ENCODE measurements around the gene PGR.

PGR gene

DNA sequence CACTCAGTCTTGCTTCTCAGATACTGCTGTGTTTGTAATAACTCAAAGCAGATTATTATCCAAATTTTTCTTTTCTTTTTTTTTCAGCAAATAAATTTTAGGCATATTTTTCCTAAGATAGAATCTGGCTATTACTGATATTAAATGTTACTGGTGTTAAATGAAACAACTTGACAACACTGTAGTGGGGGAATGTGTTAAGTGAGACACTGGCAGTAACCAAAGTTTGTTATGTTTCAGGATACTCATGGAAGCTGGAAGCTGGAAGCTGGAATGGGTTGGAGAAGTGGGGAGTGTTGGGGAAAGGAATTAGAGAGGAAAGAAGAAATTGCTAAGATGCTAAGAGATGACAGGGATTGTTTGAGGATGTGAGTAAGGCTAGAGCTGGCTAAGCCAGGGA, 24.9 kb downstream of the PGR start:
- no peak overlapping the region for H3K4me3 ChIP-seq (ENCODE audit: low read depth, low read length)
- TF ChIP-seq, protein P1, sequence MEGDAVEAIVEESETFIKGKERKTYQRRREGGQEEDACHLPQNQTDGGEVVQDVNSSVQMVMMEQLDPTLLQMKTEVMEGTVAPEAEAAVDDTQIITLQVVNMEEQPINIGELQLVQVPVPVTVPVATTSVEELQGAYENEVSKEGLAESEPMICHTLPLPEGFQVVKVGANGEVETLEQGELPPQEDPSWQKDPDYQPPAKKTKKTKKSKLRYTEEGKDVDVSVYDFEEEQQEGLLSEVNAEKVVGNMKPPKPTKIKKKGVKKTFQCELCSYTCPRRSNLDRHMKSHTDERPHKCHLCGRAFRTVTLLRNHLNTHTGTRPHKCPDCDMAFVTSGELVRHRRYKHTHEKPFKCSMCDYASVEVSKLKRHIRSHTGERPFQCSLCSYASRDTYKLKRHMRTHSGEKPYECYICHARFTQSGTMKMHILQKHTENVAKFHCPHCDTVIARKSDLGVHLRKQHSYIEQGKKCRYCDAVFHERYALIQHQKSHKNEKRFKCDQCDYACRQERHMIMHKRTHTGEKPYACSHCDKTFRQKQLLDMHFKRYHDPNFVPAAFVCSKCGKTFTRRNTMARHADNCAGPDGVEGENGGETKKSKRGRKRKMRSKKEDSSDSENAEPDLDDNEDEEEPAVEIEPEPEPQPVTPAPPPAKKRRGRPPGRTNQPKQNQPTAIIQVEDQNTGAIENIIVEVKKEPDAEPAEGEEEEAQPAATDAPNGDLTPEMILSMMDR (IDR thresholded peaks at IDR 0.05; ENCODE audit: borderline replicate concordance, insufficient read depth, low read depth, low read length): no peak

DNA sequence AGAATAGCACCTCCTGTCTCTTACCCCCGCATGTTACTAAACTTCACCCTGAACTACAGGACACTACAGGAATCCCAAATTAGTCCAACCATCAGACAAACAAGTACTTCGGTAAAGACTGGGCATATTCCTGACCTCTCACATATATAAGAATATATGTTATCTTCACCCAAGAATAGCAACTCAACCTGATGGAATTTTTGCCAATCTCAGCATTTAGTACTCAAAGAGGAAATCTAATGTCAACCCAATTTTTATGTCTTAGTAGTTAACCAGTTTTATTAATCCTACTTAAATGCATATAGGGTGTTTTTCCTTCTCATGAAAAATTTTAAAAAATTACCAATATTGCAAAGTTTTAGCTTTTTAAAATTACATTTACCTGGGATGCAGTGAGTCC, 26.2 kb downstream of the PGR start:
- TF ChIP-seq, protein P1 (IDR thresholded peaks at IDR 0.05; ENCODE audit: borderline replicate concordance, insufficient read depth, low read depth, low read length): no peak
- H3K4me3 ChIP-seq (ENCODE audit: low read depth, low read length): no peak overlapping the region

DNA sequence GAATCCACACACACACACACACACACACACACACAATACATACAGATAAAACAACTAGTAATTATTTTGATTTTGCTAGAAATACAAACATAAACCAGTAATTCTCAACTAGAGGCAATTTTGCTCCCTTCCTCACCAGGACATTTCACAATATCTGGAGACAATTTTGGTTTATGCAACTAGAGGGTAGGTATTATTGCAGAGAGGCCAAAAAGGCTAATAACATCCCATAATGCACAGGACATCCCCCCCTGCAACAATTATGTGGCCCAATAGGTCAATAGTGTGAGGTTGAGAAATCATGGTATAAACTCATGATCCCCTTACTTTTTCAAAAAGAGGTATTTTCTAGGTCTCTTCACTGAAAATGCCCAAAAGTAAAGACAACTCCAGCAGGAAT, 29.0 kb downstream of the PGR start:
- TF ChIP-seq, protein P1 (IDR thresholded peaks at IDR 0.05; ENCODE audit: borderline replicate concordance, insufficient read depth, low read depth, low read length): no peak
- H3K4me3 ChIP-seq (ENCODE audit: low read depth, low read length): no peak overlapping the region

DNA sequence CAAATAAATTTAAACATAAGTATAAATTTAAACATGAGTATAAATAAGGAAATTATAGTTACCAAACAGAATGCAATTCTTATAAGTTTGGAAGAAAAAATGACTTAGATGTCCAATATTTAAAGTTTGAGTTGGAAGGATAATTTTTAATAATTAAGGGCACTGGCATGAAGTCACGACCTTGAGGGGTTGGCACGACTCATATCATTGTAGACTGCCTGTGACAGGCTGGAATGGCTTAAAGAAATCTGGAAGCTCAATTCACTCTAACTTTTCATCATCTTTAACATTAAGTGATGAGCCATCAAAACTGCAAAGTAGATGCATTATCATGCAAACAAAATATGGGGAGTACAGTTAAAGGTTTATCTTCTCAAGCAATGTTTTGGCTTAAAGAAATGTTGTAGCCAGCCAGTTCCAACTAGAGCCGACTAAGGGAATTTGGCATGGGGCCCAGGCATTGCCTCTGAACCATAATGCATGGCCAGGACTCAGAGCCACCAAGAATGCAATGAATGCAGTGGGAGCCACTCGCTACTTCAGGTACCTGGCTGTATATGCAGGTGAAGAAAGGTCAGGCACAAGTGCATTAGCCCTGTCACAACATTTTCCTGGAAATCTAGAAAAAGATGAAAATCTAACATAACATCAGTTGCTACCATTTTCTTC, 33.4 kb downstream of the PGR start:
- TF ChIP-seq, protein P1 (IDR thresholded peaks at IDR 0.05; ENCODE audit: borderline replicate concordance, insufficient read depth, low read depth, low read length): no peak
- no peak overlapping the region for H3K4me3 ChIP-seq (ENCODE audit: low read depth, low read length)

DNA sequence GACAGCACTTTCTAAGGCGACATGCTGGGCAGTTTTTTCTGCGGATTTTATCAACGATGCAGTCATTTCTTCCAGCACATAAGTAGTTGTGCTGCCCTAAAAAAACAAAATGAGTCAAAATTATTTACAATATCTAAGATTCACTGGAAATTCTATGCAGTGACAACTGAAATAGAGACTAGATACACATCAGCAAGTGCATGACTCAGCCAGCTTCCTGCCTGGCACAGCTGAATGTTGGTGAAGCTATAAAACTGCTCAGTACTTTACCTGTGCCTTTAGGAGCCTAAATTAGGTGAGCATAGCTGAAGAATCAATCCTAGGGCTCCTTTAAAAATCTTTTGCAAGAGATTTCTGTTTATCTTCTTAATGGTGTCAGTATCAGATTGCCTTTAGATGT, 37.8 kb downstream of the PGR start:
- TF ChIP-seq, protein P1 (IDR thresholded peaks at IDR 0.05; ENCODE audit: borderline replicate concordance, insufficient read depth, low read depth, low read length): no peak
- H3K4me3 ChIP-seq (ENCODE audit: low read depth, low read length): no peak overlapping the region

GRCh38 chr11:101090679-101091270, 38.8 kb downstream of the PGR start:
- TF ChIP-seq, protein P1 (IDR thresholded peaks at IDR 0.05; ENCODE audit: borderline replicate concordance, insufficient read depth, low read depth, low read length): no peak
- no peak overlapping the region for H3K4me3 ChIP-seq (ENCODE audit: low read depth, low read length)

GRCh38 chr11:101083335-101083734, 46.3 kb downstream of the PGR start:
- no peak overlapping the region for H3K4me3 ChIP-seq (ENCODE audit: low read depth, low read length)
- TF ChIP-seq, protein P1 (IDR thresholded peaks at IDR 0.05; ENCODE audit: borderline replicate concordance, insufficient read depth, low read depth, low read length): no peak

All from GM12875 (cell line).